GM18951 (cell line): ENCODE data around the gene GUSB.

Source experiments
- POLR2A ChIP-seq: IDR thresholded peaks from 4 replicates; pipeline ENCODE4 v1.6.1; 2011; ENCODE audit warnings: mild to moderate bottlenecking; ENCODE audit not compliant: insufficient read length, insufficient read depth; ENCODE audit errors: extremely low read depth
- in situ Hi-C: fragments of 300-500 bp; cut with MboI; formaldehyde crosslinking; loops from one replicate; pipeline ENCODE4 v1.12.0; 2022; ENCODE audit warnings: low sequenced_read_pairs, mixed read lengths, inconsistent platforms; ENCODE audit not compliant: unreplicated experiment

GUSB gene

DNA sequence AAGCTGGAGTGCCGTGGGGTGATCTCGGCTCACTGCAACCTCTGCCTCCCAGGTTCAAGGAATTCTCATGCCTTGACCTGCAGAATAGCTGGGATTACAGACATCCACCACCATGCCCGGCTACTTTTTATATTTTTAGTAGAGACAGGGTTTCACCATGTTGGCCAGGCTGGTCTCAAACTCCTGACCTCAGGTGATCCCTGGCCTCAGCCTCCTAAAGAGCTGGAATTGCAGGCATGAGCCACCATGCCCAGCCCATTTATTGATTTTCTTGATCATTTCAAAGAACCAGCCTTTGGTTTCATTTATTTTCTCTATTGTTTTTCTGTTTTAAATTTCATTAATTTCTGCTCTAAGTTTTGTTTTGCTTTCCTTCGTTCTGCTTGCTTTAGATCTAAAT lies 50.3 kb downstream of the GUSB start:
- in situ Hi-C loops, result no loop called here
- no peak for TF ChIP-seq POLR2A

DNA sequence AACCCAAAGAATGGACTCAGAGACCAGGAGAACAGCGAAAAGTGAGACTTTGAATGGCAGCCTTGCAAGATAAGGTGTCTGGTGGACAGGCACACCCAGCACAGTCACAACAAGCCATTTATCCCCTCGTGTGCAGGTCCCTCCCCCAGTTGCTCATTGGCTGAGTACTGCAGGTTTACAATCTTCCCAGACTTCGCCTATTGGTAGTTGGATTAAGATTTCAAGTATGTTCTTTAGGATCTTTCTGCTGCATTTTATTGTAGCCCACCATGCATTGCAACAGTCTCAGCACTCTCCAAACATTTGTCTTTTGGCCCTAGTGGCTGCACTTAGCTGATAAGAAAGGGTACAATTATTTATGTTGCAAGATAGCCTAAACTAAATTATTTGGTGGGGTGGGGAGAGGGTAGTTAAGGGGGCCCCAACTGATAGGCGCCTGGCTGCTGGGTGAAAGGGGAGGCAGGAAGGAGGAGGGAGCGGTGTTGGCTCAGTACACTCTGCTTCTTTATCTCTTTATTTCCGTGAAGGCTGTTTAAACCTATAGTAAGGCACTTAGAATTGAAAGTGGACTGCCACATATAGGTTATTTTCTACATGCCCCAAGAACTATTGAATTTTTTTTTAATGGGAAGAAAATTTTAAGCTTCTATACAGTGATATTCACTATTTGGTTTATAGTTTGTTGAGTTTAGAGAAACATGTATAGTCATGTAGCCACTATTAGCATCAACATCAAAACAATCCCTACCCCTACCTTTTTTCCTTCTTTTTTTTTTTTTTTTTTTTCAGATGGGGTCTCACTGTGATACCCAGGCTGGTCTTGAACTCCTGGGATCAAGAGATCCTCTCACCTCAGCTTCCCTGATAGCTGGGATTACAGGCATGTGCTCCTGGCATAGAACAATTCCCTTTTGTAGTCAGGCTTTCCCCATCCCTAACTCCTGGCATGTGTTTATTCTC lies 54.2 kb downstream of the GUSB start:
- TF ChIP-seq POLR2A, result no peak
- in situ Hi-C loops, result no loop called here

DNA sequence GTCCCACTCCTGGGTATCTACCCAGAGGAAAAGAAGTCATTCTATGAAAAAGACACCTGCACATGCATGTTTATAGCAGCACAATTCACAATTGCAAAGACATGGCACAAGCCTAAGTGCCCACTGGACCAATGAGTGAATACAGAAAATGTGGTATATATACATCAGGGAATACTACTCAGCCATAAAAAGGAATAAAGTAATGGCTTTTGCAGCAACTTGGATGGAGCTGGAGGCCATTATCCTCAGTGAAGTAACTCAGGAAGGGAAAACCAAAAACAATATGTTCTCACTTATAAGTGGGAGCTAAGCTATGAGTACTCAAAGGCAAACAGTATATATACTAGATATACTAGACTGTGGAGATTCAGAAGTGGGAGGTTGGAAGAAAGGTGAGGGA lies 55.4 kb downstream of the GUSB start:
- TF ChIP-seq POLR2A, result no peak
- in situ Hi-C loops, result no loop called here

- TF ChIP-seq POLR2A, result no peak
- in situ Hi-C loops, result no loop called here
Measured at GRCh38 chr7:65925040-65925439, 57.0 kb downstream of the GUSB start.

- TF ChIP-seq POLR2A, result no peak
- in situ Hi-C loops, result no loop called here
Measured at GRCh38 chr7:65924193-65924592, 57.8 kb downstream of the GUSB start.

DNA sequence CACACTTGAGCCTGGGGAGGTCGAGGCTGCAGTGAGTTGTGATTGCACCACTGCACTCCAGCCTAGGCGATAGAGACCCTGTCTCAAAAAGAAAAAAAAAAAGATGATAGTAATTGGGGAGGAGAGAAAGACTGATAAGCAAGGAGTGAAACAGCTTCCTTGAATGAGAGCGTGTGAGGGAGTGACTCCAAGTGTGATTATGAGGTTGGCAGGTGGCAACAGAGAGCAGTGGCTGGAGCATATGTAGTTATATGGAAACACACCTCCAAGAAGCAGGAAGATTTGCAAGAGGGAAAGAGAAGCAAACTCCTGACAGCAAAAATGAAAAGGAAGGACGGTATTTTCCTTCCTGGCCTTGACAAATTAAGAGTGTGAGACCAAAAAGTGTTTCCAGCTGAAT lies 58.7 kb downstream of the GUSB start:
- in situ Hi-C loops, result no loop called here
- TF ChIP-seq POLR2A, result no peak

DNA sequence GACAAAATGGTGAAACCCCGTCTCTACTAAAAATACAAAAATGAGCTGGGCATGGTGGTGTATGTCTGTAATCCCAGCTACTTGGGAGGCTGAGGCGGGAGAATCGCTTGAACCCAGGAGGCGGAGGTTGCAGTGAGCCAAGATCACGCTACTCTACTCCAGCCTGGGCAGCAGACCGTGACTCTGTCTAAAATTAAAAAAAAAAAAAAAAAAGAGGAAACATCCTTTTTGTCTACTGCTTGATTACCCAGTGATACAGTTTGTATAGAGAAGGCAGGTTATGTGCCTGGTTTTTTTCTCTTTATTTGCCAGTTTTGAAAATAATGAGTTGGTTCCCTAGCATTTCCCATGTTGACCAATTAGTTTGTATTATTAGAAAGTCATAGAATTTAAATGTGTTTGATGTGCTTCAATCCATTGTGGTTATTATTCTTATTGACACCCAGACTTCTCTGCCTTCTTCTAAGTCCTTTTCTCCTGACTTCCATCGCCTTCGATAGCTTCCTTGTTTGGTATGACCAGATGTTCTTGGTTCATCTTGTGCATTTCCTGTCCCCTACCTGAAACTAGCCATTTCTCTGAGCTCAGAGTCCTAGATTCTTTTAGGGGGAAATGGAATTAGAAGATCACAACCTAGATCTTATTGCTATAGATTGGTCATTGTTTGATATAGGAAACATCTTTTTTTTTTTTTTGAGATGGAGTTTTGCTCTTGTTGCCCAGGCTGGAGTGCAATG lies 65.9 kb downstream of the GUSB start:
- TF ChIP-seq POLR2A, result no peak
- in situ Hi-C loops, result no loop called here

GRCh38 chr7:65912237-65912636 lies 69.8 kb downstream of the GUSB start:
- in situ Hi-C loops, result no loop called here
- no peak for TF ChIP-seq POLR2A
